HepG2 (cell line): Measurements from ENCODE around the gene COPS7A. TPM values are rescaled to one million over a fixed set of nuclear protein-coding genes. Genes with fewer than 3 reads are reported as not detected.

Experiments
- CEBPB ChIP-seq: IDR thresholded peaks from 2 replicates; pipeline ENCODE4 v1.6.1; 2011; ENCODE audit warnings: low read depth, low read length, improper control_type of control experiment, borderline replicate concordance
- ETS1 ChIP-seq: sonication (generic); formaldehyde crosslinking; IDR thresholded peaks from 2 replicates; pipeline ENCODE4 v1.4.0; 2020; ENCODE audit warnings: missing genetic modification reagents
- HMG20A ChIP-seq: IDR thresholded peaks from 2 replicates; pipeline ENCODE4 v1.6.1; 2016; ENCODE audit warnings: borderline replicate concordance
- IKZF1 ChIP-seq: fragments of 450-650 bp; IDR thresholded peaks from 2 replicates; pipeline ENCODE4 v1.7.1; 2016
- JUN ChIP-seq: sonication (generic); formaldehyde crosslinking; IDR thresholded peaks from 2 replicates; pipeline ENCODE4 v1.4.0; 2020; ENCODE audit warnings: mild to moderate bottlenecking, missing genetic modification reagents
- KDM5A ChIP-seq: fragments of 200-600 bp; sonication (generic); IDR thresholded peaks from 2 replicates; pipeline ENCODE4 v1.7.0; 2018; ENCODE audit warnings: antibody characterized with exemption, mild to moderate bottlenecking, low read length, borderline replicate concordance
- MAZ ChIP-seq, 2 experiments: sonication (generic) in 1 of 2; formaldehyde crosslinking in 1 of 2; IDR thresholded peaks; 2 replicates each; pipeline versions ENCODE4 v1.5.0 to v1.6.1; 2012 to 2020; ENCODE audit warnings: low read depth in 2 of 2, mild to moderate bottlenecking in 2 of 2, borderline replicate concordance in 1 of 2, improper control_type of control experiment in 1 of 2, low read length in 1 of 2, missing genetic modification reagents in 1 of 2, moderate library complexity in 1 of 2
- MBNL3 ChIP-seq: fragments of 250-450 bp; sonication (Bioruptor Pico); conservative IDR thresholded peaks from 2 replicates; pipeline ENCODE4 v1.8.0; 2022; ENCODE audit warnings: mild to moderate bottlenecking, inconsistent platforms
- RBM39 ChIP-seq: fragments of 200-400 bp; formaldehyde crosslinking; IDR thresholded peaks from one replicate; pipeline ENCODE4 v1.6.1; 2018; ENCODE audit warnings: antibody characterized with exemption, mild to moderate bottlenecking, low read depth, low read length; ENCODE audit not compliant: poor library complexity, severe bottlenecking
- TEF ChIP-seq: sonication (generic); formaldehyde crosslinking; IDR thresholded peaks from 2 replicates; pipeline ENCODE4 v1.5.0; 2020; ENCODE audit warnings: missing genetic modification reagents
- ZBTB39 ChIP-seq: sonication (generic); formaldehyde crosslinking; IDR thresholded peaks from 2 replicates; pipeline ENCODE4 v1.5.0; 2020; ENCODE audit warnings: missing genetic modification reagents
- ZBTB43 ChIP-seq: sonication (generic); formaldehyde crosslinking; conservative IDR thresholded peaks from 2 replicates; pipeline ENCODE4 v1.4.0; 2020; ENCODE audit warnings: missing genetic modification reagents
- ZNF263 ChIP-seq: sonication (generic); formaldehyde crosslinking; IDR thresholded peaks from 2 replicates; pipeline ENCODE4 v1.4.0; 2020; ENCODE audit warnings: missing genetic modification reagents
- ZNF878 ChIP-seq: sonication (generic); formaldehyde crosslinking; IDR thresholded peaks from 2 replicates; pipeline ENCODE4 v1.8.1; 2023; ENCODE audit warnings: mild to moderate bottlenecking, missing genetic modification reagents, moderate library complexity
- ZSCAN30 ChIP-seq: sonication (generic); formaldehyde crosslinking; IDR thresholded peaks from 2 replicates; pipeline ENCODE4 v1.5.0; 2020; ENCODE audit warnings: mild to moderate bottlenecking, missing genetic modification reagents
- ZSCAN9 ChIP-seq: IDR thresholded peaks from 2 replicates; pipeline ENCODE4 v1.6.1; 2016; ENCODE audit warnings: borderline replicate concordance
- polyA plus RNA-seq, 8 experiments: library from polyadenylated mRNA; depleted of rRNA in 3 of 8; stranded (reverse) in 7 of 8; unstranded in 1 of 8; fragments of >200 nt; fragmentation: Illumina TruSeq in 4 of 8; extraction: Trizol in 4 of 8; gene quantifications; 2 replicates each; pipeline versions ENCODE4 v1.2.1 to v1.2.3, GENCODE V29; 2011 to 2016; ENCODE audit warnings: low read depth in 4 of 8, missing spikeins in 1 of 8, mixed read lengths in 1 of 8; ENCODE audit not compliant: insufficient read depth in 1 of 8
- total RNA-seq, 5 experiments: library from RNA; depleted of rRNA; stranded (reverse); fragments of >200 nt; fragmentation: Illumina TruSeq; extraction: Trizol; gene quantifications; 2 replicates each; pipeline ENCODE4 v1.2.3, GENCODE V29; 2016; ENCODE audit warnings: low read depth in 1 of 5
- TF ChIP-seq, protein P1 (sequence below): sonication (generic); formaldehyde crosslinking; IDR thresholded peaks from 2 replicates; pipeline ENCODE4 v1.4.0; 2020; ENCODE audit warnings: missing genetic modification reagents, low read depth, mild to moderate bottlenecking, borderline replicate concordance
- TF ChIP-seq, protein P2 (sequence below): sonication (generic); formaldehyde crosslinking; IDR thresholded peaks from 2 replicates; pipeline ENCODE4 v1.4.0; 2020; ENCODE audit warnings: missing genetic modification reagents; ENCODE audit errors: not compliant biosample characterization
- TF ChIP-seq, protein P3 (sequence below): IDR thresholded peaks from 2 replicates; pipeline ENCODE4 v1.6.1; 2016; ENCODE audit warnings: control low read depth

The COPS7A gene
- total and polyA plus RNA-seq, 2 of the 13 experiments (the other 11 are each of a cell fraction or from before 2014, with no cell fraction given): 40.0 to 73.6 TPM

DNA sequence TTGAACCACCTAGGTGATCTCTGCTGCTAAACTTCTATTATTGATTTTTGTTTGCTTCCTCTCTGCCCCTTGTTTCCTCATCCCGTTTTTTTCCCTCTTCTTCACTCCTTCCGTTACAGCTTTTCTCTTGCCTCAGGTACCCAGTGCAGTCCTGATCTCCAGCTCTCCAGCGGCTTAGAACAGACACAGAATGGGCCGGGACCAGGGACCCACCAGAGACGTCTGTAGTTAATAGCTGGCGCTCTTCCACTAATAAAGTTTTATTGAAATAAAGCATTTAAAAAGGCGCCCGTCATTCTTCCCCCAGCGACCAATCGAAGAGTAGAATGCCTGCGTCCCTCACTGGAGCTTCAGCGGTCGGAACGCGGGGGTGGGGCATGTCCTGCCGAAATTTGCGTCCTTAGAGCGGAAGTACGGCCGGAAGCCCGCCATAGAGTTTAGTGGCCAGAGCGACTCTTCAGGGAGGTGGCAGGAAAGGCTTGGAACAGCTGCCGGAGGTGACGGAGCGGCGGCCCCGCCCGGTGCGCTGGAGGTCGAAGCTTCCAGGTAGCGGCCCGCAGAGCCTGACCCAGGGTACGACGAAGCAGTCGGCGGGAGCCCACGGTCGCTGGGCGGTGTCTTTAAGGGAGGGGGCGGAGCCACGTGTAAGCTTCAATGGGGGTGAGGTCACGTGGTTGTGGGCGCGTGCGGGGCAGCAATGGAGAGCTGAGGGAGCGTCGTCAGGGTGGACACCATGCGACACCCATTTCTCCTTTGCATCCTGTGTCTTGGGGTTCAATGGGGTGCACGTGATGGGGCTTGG lies at the start of gene COPS7A (continued):
- TF ChIP-seq, protein P1, sequence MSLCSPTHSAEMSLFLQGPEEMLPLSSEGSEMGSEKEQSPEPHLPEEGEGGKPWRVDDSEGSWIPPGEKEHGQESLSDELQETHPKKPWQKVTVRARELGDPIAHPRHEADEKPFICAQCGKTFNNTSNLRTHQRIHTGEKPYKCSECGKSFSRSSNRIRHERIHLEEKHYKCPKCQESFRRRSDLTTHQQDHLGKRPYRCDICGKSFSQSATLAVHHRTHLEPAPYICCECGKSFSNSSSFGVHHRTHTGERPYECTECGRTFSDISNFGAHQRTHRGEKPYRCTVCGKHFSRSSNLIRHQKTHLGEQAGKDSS: no peak; the same call in 1 of the 2 replicates
- peak; percentile 64; the same call in 1 of the 2 replicates for TF ChIP-seq ZBTB39 (CRISPR knock-in tag)
- no peak for TF ChIP-seq IKZF1
- peak; percentile 89; the same call in 1 of the 2 replicates for TF ChIP-seq MAZ (IDR thresholded peaks at IDR 0.05; ENCODE audit: borderline replicate concordance, low read depth, low read length)
- TF ChIP-seq MAZ (CRISPR knock-in tag; IDR thresholded peaks at IDR 0.05; ENCODE audit: low read depth): peak; percentile 94
- TF ChIP-seq ZNF878 (CRISPR knock-in tag): peak; percentile 91
- peak; percentile 44 for TF ChIP-seq RBM39
- TF ChIP-seq, protein P2, sequence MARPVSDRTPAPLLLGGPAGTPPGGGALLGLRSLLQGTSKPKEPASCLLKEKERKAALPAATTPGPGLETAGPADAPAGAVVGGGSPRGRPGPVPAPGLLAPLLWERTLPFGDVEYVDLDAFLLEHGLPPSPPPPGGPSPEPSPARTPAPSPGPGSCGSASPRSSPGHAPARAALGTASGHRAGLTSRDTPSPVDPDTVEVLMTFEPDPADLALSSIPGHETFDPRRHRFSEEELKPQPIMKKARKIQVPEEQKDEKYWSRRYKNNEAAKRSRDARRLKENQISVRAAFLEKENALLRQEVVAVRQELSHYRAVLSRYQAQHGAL (CRISPR knock-in tag): peak; percentile 74
- TF ChIP-seq ZSCAN9: peak; percentile 94; the same call in 1 of the 2 replicates
- no peak for TF ChIP-seq MBNL3 (CRISPR knock-in tag)
- peak; percentile 68 for TF ChIP-seq ZBTB43 (CRISPR knock-in tag)
- peak; percentile 95; the same call in 1 of the 2 replicates for TF ChIP-seq ZSCAN30 (CRISPR knock-in tag)
- TF ChIP-seq JUN (CRISPR knock-in tag): peak; percentile 19; the same call in 1 of the 2 replicates
- TF ChIP-seq ZNF263 (CRISPR knock-in tag): 0 out of 2 replicates have a peak, but pooled peaks have one; percentile 48
- no peak for TF ChIP-seq CEBPB
- TF ChIP-seq KDM5A: peak; percentile 95
- TF ChIP-seq ETS1 (CRISPR knock-in tag): peak; percentile 62; the same call in 1 of the 2 replicates
- 0 out of 2 replicates have a peak, but pooled peaks have one; percentile 19 for TF ChIP-seq TEF (CRISPR knock-in tag)
- no peak; the same call in 1 of the 2 replicates for TF ChIP-seq HMG20A
- TF ChIP-seq, protein P3, sequence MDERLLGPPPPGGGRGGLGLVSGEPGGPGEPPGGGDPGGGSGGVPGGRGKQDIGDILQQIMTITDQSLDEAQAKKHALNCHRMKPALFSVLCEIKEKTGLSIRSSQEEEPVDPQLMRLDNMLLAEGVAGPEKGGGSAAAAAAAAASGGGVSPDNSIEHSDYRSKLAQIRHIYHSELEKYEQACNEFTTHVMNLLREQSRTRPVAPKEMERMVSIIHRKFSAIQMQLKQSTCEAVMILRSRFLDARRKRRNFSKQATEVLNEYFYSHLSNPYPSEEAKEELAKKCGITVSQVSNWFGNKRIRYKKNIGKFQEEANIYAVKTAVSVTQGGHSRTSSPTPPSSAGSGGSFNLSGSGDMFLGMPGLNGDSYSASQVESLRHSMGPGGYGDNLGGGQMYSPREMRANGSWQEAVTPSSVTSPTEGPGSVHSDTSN (CRISPR knock-in tag): peak; percentile 75
